OCI-LY7 (cell line): ENCODE measurements around the gene EP400. TPM values are rescaled to one million over a fixed set of nuclear protein-coding genes. Genes with fewer than 3 reads are reported as not detected.

Experiments used
- BruUV-seq: library from RNA; stranded (reverse); fragments of 400-500 nt; replicated peaks from 2 replicates; lab custom pipeline; 2021; lab: Mats Ljungman, UMichigan
- CTCF ChIA-PET: fragments of 300-600 bp; sonication (Branson Sonifier 250); formaldehyde crosslinking; loops from one replicate; lab custom pipeline; 2022; ENCODE audit warnings: antibody characterized with exemption; ENCODE audit not compliant: unreplicated experiment; lab: Charles Lee
- POLR2A ChIA-PET: fragments of 300-600 bp; sonication (Branson Sonifier 250); formaldehyde crosslinking; loops from one replicate; lab custom pipeline; 2022; ENCODE audit warnings: antibody characterized with exemption; lab: Charles Lee
- DNase-seq: peaks from one replicate; pipeline ENCODE4 v3.0.0-alpha.2; 2015; ENCODE audit warnings: low spot score
- H2AFZ ChIP-seq: fragments of 200-600 bp; sonication (generic), shearing (Covaris generic); 2 replicates; pipeline ENCODE4 v1.6.1; 2014; ENCODE audit warnings: mild to moderate bottlenecking, antibody characterized with exemption, low read length, moderate library complexity
- H3K27ac ChIP-seq: fragments of 200-600 bp; sonication (generic); 2 replicates; pipeline ENCODE4 v1.5.1; 2014; ENCODE audit warnings: mixed run types, low read depth, mild to moderate bottlenecking, moderate library complexity, low read length, inconsistent platforms; ENCODE audit not compliant: poor library complexity, severe bottlenecking
- H3K36me3 ChIP-seq: fragments of 200-600 bp; sonication (generic); 2 replicates; pipeline ENCODE4 v1.6.1; 2014; ENCODE audit warnings: mild to moderate bottlenecking, antibody characterized with exemption, low read length, moderate library complexity, mixed read lengths; ENCODE audit not compliant: insufficient read depth
- H3K4me1 ChIP-seq: fragments of 200-600 bp; sonication (generic); 2 replicates; pipeline ENCODE4 v1.5.1; 2014; ENCODE audit warnings: mild to moderate bottlenecking, low read length; ENCODE audit not compliant: insufficient read depth, poor library complexity, severe bottlenecking
- H3K4me2 ChIP-seq: fragments of 200-600 bp; sonication (generic); 2 replicates; pipeline ENCODE4 v1.6.1; 2014; ENCODE audit warnings: mild to moderate bottlenecking, low read length
- H3K4me3 ChIP-seq: fragments of 200-600 bp; sonication (generic); 2 replicates; pipeline ENCODE4 v1.5.1; 2014; ENCODE audit warnings: mild to moderate bottlenecking, low read depth, low read length; ENCODE audit not compliant: poor library complexity, severe bottlenecking
- H3K79me2 ChIP-seq: fragments of 200-600 bp; sonication (generic); 2 replicates; pipeline ENCODE4 v1.6.1; 2016; ENCODE audit warnings: low read depth, mild to moderate bottlenecking, low read length, moderate library complexity, mixed read lengths; ENCODE audit not compliant: insufficient read depth
- H3K9me2 ChIP-seq: fragments of 200-600 bp; sonication (generic); 2 replicates; pipeline ENCODE4 v1.6.1; 2016; ENCODE audit warnings: mild to moderate bottlenecking, low read length, mixed read lengths; ENCODE audit not compliant: insufficient read depth
- H3K9me3 ChIP-seq: fragments of 200-600 bp; sonication (generic); 2 replicates; pipeline ENCODE4 v1.6.1; 2014; ENCODE audit warnings: mild to moderate bottlenecking, mixed run types, low read length, mixed read lengths
- H4K20me1 ChIP-seq: fragments of 200-600 bp; sonication (generic); 2 replicates; pipeline ENCODE4 v1.6.1; 2014; ENCODE audit warnings: mild to moderate bottlenecking, antibody characterized with exemption, low read length, moderate library complexity, mixed read lengths; ENCODE audit not compliant: insufficient read depth
- CTCF ChIP-seq: fragments of 200-600 bp; sonication (generic); conservative IDR thresholded peaks from 2 replicates; pipeline ENCODE4 v1.5.1; 2014; ENCODE audit warnings: mild to moderate bottlenecking, antibody characterized with exemption, low read length, moderate library complexity, mixed read lengths
- EZH2phosphoT487 ChIP-seq: fragments of 200-600 bp; sonication (generic); IDR thresholded peaks from 2 replicates; pipeline ENCODE4 v1.6.1; 2018; ENCODE audit warnings: low read depth, borderline replicate concordance, mild to moderate bottlenecking, mixed run types, antibody characterized with exemption, low read length, moderate library complexity, mixed read lengths
- intact Hi-C: fragments of 100-400 bp; cut with micrococcal nuclease; formaldehyde crosslinking; loops from one replicate; pipeline ENCODE4 v1.10.0; 2022; ENCODE audit not compliant: unreplicated experiment
- total RNA-seq, 2 experiments: library from RNA; depleted of rRNA in 1 of 2; stranded (reverse); fragments of >200 nt in 1 of 2; shearing (Covaris generic) in 1 of 2; gene quantifications; 2 replicates each; pipeline ENCODE4 v1.2.3, GENCODE V29; 2014 to 2022

The EP400 gene
- total RNA-seq, 2 experiments from 2014 or later, result 20.7 to 56.2 TPM

GRCh38 chr12:132015686-132016430 is 66.1 kb downstream of the EP400 start:
- ChIA-PET POLR2A (no interaction called here), CTCF (no interaction called here)
- no peak overlapping the region for H3K27ac ChIP-seq
- no peak overlapping the region for H3K4me3 ChIP-seq
- no peaks in the 10 kb centered on the region for H3K79me2 ChIP-seq
- no peaks in the 10 kb centered on the region for H3K4me1 ChIP-seq
- no peaks in the 10 kb centered on the region for H3K9me2 ChIP-seq
- H3K9me3 ChIP-seq, result no peaks in the 10 kb centered on the region
- intact Hi-C loops, result no loop called here
- H3K36me3 ChIP-seq, result peaks cover 92% of the 10 kb centered on the region
- no peak for TF ChIP-seq EZH2phosphoT487
- no peak for TF ChIP-seq CTCF
- DNase-seq, result no peak
- no peak overlapping the region for H2AFZ ChIP-seq
- no peak overlapping the region for H3K4me2 ChIP-seq
- H4K20me1 ChIP-seq, result no peaks in the 10 kb centered on the region
- BruUV-seq, result no TSS peak

- TF ChIP-seq CTCF, result no peak
- no peak for TF ChIP-seq EZH2phosphoT487
- ChIA-PET CTCF (no interaction called here), POLR2A (no interaction called here)
- BruUV-seq, result no TSS peak
- Histone ChIP-seq H3K4me2 (no peak overlapping the region), H4K20me1 (no peaks in the 10 kb centered on the region), H3K79me2 (no peaks in the 10 kb centered on the region), H3K27ac (no peak overlapping the region), H3K9me3 (no peaks in the 10 kb centered on the region), H3K36me3 (peaks cover 88% of the 10 kb centered on the region), H2AFZ (no peak overlapping the region), H3K4me3 (no peak overlapping the region), H3K4me1 (no peaks in the 10 kb centered on the region), H3K9me2 (no peaks in the 10 kb centered on the region)
- DNase-seq, result no peak
- intact Hi-C loops, result no loop called here
These were observed 68.6 kb downstream of the EP400 start for GRCh38 chr12:132018193-132018916.

GRCh38 chr12:132019891-132020290 is 70.1 kb downstream of the EP400 start:
- POLR2A ChIA-PET, result no interaction called here

More at GRCh38 chr12:132019891-132020290, 70.1 kb downstream of the EP400 start:
- Histone ChIP-seq H3K9me2 (no peaks in the 10 kb centered on the region), H3K4me2 (no peak overlapping the region), H3K36me3 (peaks cover 87% of the 10 kb centered on the region), H3K79me2 (no peaks in the 10 kb centered on the region), H3K27ac (no peak overlapping the region), H3K4me1 (no peaks in the 10 kb centered on the region), H4K20me1 (no peaks in the 10 kb centered on the region), H3K4me3 (no peak overlapping the region), H2AFZ (no peak overlapping the region), H3K9me3 (no peaks in the 10 kb centered on the region)
- intact Hi-C loops, result no loop called here
- no TSS peak for BruUV-seq
- CTCF ChIA-PET, result no interaction called here
- no peak for DNase-seq
- TF ChIP-seq CTCF, result no peak
- no peak for TF ChIP-seq EZH2phosphoT487
